ENCODE measurements around the gene SPNS1. TPM values are rescaled to one million over a fixed set of nuclear protein-coding genes. Genes with fewer than 3 reads are reported as not detected.
"Not testable (repeated sequence)": the region's sequence is repeated elsewhere in the genome, so short reads cannot be mapped to it uniquely, and the experiment has no call there.

The SPNS1 gene, protein sequence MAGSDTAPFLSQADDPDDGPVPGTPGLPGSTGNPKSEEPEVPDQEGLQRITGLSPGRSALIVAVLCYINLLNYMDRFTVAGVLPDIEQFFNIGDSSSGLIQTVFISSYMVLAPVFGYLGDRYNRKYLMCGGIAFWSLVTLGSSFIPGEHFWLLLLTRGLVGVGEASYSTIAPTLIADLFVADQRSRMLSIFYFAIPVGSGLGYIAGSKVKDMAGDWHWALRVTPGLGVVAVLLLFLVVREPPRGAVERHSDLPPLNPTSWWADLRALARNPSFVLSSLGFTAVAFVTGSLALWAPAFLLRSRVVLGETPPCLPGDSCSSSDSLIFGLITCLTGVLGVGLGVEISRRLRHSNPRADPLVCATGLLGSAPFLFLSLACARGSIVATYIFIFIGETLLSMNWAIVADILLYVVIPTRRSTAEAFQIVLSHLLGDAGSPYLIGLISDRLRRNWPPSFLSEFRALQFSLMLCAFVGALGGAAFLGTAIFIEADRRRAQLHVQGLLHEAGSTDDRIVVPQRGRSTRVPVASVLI
- total RNA-seq (16.1 TPM), polyA plus RNA-seq (37.1 TPM)

- Histone ChIP-seq H3K4me1 (ENCODE audit: insufficient read depth) (no peaks in the 10 kb centered on the region), H3K27ac (ENCODE audit: low read depth) (peak within 1 kb of the TSS; percentile 44), H3K36me3 (ENCODE audit: insufficient read depth) (no peaks in the 10 kb centered on the region), H3K4me3 (ENCODE audit: low read depth, low read length) (peak within 1 kb of the TSS; percentile 89)
- DNase-seq (ENCODE audit: extremely low spot score), result peak; percentile 92
- under 1% methylated on average over 60 of the region's 60 CpGs for WGBS
Measured at GRCh38 chr16:28974437-28975157, at the start of gene SPNS1. SPNS1 (plus strand) TSS chr16:28974778; CDS start chr16:28975152, 374 bp downstream.

DNA sequence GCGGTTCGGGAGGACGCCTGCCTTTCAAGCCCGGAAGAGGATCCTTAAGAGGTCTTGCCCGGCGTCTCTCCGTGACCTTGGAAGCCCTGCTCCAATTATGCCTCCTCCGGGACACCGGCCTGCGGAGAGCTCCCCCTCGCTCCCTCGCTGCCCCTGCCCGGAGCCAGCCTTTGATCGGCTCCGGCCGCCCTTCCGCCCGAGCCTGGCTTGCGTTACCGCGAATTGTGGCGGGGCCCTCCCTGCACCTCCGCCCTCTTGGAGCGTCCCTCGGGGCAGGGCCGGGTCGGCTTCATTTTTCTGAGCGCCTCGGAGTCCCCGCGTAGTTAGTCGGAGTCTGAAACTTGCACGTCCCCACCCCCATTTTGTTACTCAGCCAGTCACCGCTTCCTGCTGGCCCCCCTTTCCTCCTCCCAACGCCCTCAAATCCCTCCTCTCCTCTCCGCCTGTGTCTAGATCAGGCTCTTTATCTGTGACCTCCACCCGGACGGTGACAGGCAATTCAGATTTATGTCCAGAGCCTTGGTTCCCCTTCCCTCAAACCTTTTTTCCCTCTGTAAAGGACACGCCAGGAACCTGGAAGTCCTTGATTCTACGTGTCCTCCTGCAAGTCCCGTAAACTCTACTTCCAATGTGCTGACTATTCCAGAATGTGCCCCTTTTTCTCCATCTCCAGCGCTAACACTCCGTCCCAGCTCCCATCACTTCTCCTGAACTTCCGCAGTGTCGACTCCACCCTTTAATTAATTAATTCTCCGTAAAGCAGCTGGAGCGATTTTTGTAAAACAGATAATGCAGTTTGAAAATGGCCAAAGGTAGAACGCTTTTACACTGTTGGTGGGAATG, 49.0 kb upstream of the SPNS1 start:
- H3K36me3 ChIP-seq (ENCODE audit: insufficient read depth), result no peaks in the 10 kb centered on the region
- peak overlapping the region; percentile 66 for H3K4me3 ChIP-seq (ENCODE audit: low read depth, low read length)
- under 1% methylated on average over 48 of the region's 48 CpGs for WGBS
- peak overlapping the region; percentile 95 for H3K27ac ChIP-seq (ENCODE audit: low read depth)
- H3K4me1 ChIP-seq (ENCODE audit: insufficient read depth), result peaks cover 1% of the 10 kb centered on the region
- peak; percentile 74 for DNase-seq (ENCODE audit: extremely low spot score)

DNA sequence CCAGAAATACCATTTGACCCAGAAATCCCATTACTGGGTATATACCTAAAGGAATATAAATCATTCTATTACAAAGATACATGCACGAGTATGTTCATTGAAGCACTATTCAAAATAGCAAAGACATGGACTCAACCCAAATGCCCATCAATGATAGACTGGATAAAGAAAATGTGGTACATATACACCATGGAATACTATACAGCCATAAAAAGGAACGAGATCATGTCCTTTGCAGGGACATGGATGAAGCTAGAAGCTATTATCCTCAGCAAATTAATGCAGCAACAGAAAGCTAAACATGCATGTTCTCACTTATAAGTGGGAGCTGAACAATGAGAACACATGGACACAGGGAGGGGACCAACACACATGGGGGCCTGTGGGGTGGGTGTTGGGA, 48.3 kb upstream of the SPNS1 start:
- 70% methylated on average over 2 of the region's 2 CpGs for WGBS
- H3K4me1 ChIP-seq (ENCODE audit: insufficient read depth); H3K4me3 ChIP-seq (ENCODE audit: low read depth, low read length); H3K27ac ChIP-seq (ENCODE audit: low read depth); DNase-seq (ENCODE audit: extremely low spot score); H3K36me3 ChIP-seq (ENCODE audit: insufficient read depth): not testable (repeated sequence)

DNA sequence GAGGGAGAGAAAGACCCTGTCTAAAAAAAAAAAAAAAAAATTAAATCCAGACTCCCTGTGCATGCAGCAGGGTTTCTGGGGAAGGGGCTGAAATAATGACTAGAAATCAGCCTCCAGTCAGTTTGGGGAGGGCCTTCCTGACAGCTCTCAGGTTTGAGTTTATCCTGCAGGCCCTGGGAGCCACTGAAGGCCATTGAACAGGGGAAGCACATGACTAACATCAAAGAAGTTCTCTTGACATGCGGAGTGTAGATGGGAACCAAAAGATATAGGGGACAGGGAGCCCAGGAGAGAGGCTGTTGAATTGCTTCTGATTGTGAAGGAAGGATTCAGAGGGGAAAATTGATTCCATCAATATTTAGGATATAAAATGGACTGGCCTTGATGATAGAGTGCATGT, 46.8 kb upstream of the SPNS1 start:
- peaks cover 1% of the 10 kb centered on the region for H3K4me1 ChIP-seq (ENCODE audit: insufficient read depth)
- WGBS, result 77% methylated on average over 1 of the region's 1 CpG
- no peak overlapping the region for H3K27ac ChIP-seq (ENCODE audit: low read depth)
- no peaks in the 10 kb centered on the region for H3K36me3 ChIP-seq (ENCODE audit: insufficient read depth)
- no peak overlapping the region for H3K4me3 ChIP-seq (ENCODE audit: low read depth, low read length)
- DNase-seq (ENCODE audit: extremely low spot score), result no peak

- 80% methylated on average over 3 of the region's 3 CpGs for WGBS
- H3K27ac ChIP-seq (ENCODE audit: low read depth), result no peak overlapping the region
- no peak overlapping the region for H3K4me3 ChIP-seq (ENCODE audit: low read depth, low read length)
- no peaks in the 10 kb centered on the region for H3K36me3 ChIP-seq (ENCODE audit: insufficient read depth)
- DNase-seq (ENCODE audit: extremely low spot score), result no peak
- no peaks in the 10 kb centered on the region for H3K4me1 ChIP-seq (ENCODE audit: insufficient read depth)
Measured at GRCh38 chr16:28930203-28930602, 44.4 kb upstream of the SPNS1 start.

- DNase-seq (ENCODE audit: extremely low spot score), result no peak
- H3K36me3 ChIP-seq (ENCODE audit: insufficient read depth), result no peaks in the 10 kb centered on the region
- WGBS, result 53% methylated on average over 3 of the region's 3 CpGs
- H3K4me3 ChIP-seq (ENCODE audit: low read depth, low read length), result no peak overlapping the region
- no peak overlapping the region for H3K27ac ChIP-seq (ENCODE audit: low read depth)
- H3K4me1 ChIP-seq (ENCODE audit: insufficient read depth), result no peaks in the 10 kb centered on the region
Measured at GRCh38 chr16:28930652-28931051, 43.9 kb upstream of the SPNS1 start.

DNA sequence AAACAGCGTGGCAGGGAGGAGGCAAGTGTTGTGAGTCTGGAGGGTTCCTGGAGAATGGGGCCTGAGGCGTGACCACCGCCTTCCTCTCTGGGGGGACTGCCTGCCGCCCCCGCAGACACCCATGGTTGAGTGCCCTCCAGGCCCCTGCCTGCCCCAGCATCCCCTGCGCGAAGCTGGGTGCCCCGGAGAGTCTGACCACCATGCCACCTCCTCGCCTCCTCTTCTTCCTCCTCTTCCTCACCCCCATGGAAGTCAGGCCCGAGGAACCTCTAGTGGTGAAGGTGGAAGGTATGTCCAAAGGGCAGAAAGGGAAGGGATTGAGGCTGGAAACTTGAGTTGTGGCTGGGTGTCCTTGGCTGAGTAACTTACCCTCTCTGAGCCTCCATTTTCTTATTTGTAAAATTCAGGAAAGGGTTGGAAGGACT, 42.8 kb upstream of the SPNS1 start, which contains the start of gene CD19:
TSS of gene CD19 (plus strand) at position 171 of the 425 bp plus-strand sequence. CDS start at position 201, 30 bp downstream.
- no peaks in the 10 kb centered on the region for H3K4me1 ChIP-seq (ENCODE audit: insufficient read depth)
- no peak within 1 kb of the TSS for H3K4me3 ChIP-seq (ENCODE audit: low read depth, low read length)
- WGBS, result 94% methylated on average over 10 of the region's 10 CpGs
- H3K27ac ChIP-seq (ENCODE audit: low read depth), result no peak within 1 kb of the TSS
- H3K36me3 ChIP-seq (ENCODE audit: insufficient read depth), result no peaks in the 10 kb centered on the region
- DNase-seq (ENCODE audit: extremely low spot score), result no peak

- no peak for DNase-seq (ENCODE audit: extremely low spot score)
- H3K36me3 ChIP-seq (ENCODE audit: insufficient read depth), result no peaks in the 10 kb centered on the region
Measured at GRCh38 chr16:28932339-28933141, 42.0 kb upstream of the SPNS1 start.

GRCh38 chr16:28933171-28933570, 41.4 kb upstream of the SPNS1 start:
- Histone ChIP-seq H3K4me3 (ENCODE audit: low read depth, low read length) (no peak overlapping the region), H3K27ac (ENCODE audit: low read depth) (no peak overlapping the region), H3K36me3 (ENCODE audit: insufficient read depth) (no peaks in the 10 kb centered on the region), H3K4me1 (ENCODE audit: insufficient read depth) (no peaks in the 10 kb centered on the region)
- no peak for DNase-seq (ENCODE audit: extremely low spot score)
- 76% methylated on average over 8 of the region's 8 CpGs for WGBS

More at GRCh38 chr16:28932339-28933141, 42.0 kb upstream of the SPNS1 start:
- Histone ChIP-seq H3K27ac (ENCODE audit: low read depth) (no peak overlapping the region), H3K4me3 (ENCODE audit: low read depth, low read length) (no peak overlapping the region), H3K4me1 (ENCODE audit: insufficient read depth) (no peaks in the 10 kb centered on the region)
- WGBS, result 81% methylated on average over 20 of the region's 20 CpGs

- DNase-seq (ENCODE audit: extremely low spot score), result no peak
- Histone ChIP-seq H3K36me3 (ENCODE audit: insufficient read depth) (no peaks in the 10 kb centered on the region), H3K27ac (ENCODE audit: low read depth) (no peak overlapping the region), H3K4me1 (ENCODE audit: insufficient read depth) (no peaks in the 10 kb centered on the region), H3K4me3 (ENCODE audit: low read depth, low read length) (no peak overlapping the region)
- 95% methylated on average over 4 of the region's 4 CpGs for WGBS
Measured at GRCh38 chr16:28935346-28935745, 39.2 kb upstream of the SPNS1 start.

DNA sequence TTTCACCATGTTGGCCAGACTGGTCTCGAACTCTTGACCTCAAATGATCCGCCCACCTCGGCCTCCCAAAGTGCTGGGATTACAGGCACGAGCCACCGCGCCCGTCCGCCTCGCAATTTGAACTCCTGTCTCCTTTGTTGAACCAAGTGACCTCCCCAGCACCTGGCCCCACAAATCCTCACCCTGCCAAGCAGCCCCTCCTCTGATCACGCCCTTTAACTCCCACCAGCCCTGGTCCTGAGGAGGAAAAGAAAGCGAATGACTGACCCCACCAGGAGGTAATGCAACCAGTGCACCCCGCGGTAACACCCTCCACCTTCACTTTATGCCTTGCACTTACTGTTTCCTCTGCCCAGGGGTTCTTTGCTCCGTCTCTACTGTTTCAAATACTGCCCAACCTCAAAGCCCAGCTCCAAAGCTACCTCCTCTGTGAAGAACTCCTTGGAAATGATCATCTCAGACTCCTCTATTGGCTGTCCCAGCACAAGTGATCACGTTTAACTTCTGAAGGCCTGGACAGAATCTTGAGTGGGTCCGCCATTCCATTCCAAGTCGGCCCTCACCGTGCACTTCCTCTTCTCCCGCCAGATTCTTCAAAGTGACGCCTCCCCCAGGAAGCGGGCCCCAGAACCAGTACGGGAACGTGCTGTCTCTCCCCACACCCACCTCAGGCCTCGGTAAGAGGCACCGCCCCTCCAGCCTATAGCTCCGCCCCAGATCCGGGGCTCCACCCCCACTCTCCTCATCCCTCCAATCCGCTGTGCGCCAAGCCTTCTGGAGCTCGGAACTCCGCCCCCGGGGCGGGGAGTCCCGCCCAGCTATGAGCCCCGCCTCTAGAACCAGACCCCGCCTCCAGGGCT, 38.4 kb upstream of the SPNS1 start:
- DNase-seq (ENCODE audit: extremely low spot score), result no peak
- no peak overlapping the region for H3K4me3 ChIP-seq (ENCODE audit: low read depth, low read length)
- H3K36me3 ChIP-seq (ENCODE audit: insufficient read depth), result no peaks in the 10 kb centered on the region
- H3K27ac ChIP-seq (ENCODE audit: low read depth), result no peak overlapping the region
- 29% methylated on average over 36 of the region's 36 CpGs for WGBS
- no peaks in the 10 kb centered on the region for H3K4me1 ChIP-seq (ENCODE audit: insufficient read depth)

DNA sequence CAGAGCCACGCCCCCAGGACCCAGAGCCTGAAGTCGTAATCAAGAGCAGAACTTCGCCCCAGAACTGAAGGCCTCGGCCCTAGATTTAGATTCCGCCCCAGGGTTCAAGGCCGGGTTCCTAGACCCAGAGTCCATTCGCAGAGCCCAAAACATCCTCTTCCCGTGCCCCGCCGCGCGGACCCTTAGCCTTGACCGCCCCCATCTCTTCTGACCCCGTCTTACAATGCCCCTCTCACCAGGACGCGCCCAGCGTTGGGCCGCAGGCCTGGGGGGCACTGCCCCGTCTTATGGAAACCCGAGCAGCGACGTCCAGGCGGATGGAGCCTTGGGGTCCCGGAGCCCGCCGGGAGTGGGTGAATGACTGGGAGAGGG, 37.8 kb upstream of the SPNS1 start:
- no peaks in the 10 kb centered on the region for H3K4me1 ChIP-seq (ENCODE audit: insufficient read depth)
- 73% methylated on average over 26 of the region's 26 CpGs for WGBS
- no peak for DNase-seq (ENCODE audit: extremely low spot score)
- no peak overlapping the region for H3K27ac ChIP-seq (ENCODE audit: low read depth)
- H3K36me3 ChIP-seq (ENCODE audit: insufficient read depth), result no peaks in the 10 kb centered on the region
- no peak overlapping the region for H3K4me3 ChIP-seq (ENCODE audit: low read depth, low read length)
